SK-N-SH (cell line): ENCODE data around the gene HOXB5. TPM values are rescaled to one million over a fixed set of nuclear protein-coding genes. Genes with fewer than 3 reads are reported as not detected.

Experiments used
- CTCF ChIA-PET: fragments of 300-600, 350-600 bp; formaldehyde crosslinking; extraction: SDS; loops from one replicate; lab custom pipeline; 2021; lab: Yijun Ruan, JAX
- POLR2A ChIA-PET: fragments of 350-600 bp; sonication (Branson Sonifier 250); formaldehyde crosslinking; extraction: SDS; loops from one replicate; lab custom pipeline; 2020; ENCODE audit warnings: antibody characterized with exemption, inconsistent platforms; lab: Yijun Ruan, JAX
- DNase-seq: peaks from one replicate; pipeline ENCODE4 v3.0.0; 2012
- H2AFZ ChIP-seq: fragments of 200-600 bp; sonication (generic); 2 replicates; pipeline ENCODE4 v1.8.1; 2016; ENCODE audit warnings: antibody characterized with exemption, mild to moderate bottlenecking, low read depth
- H3F3A ChIP-seq: fragments of 200-600 bp; sonication (generic); replicated peaks from 2 replicates; pipeline ENCODE3; 2016; ENCODE audit warnings: antibody characterized with exemption, mild to moderate bottlenecking; ENCODE audit not compliant: insufficient read depth
- H3K27ac ChIP-seq, 2 experiments: fragments of 200-500 bp in 1 of 2; fragments of 200-600 bp in 1 of 2; sonication (Bioruptor generic) in 1 of 2; sonication (generic), shearing (Covaris generic) in 1 of 2; 2 replicates each; pipeline versions ENCODE4 v1.5.1 to v1.6.1; 2014 to 2016; ENCODE audit warnings: low read depth in 2 of 2, inconsistent platforms in 1 of 2, low read length in 1 of 2, mild to moderate bottlenecking in 1 of 2, mixed read lengths in 1 of 2
- H3K27me3 ChIP-seq: fragments of 200-600 bp; sonication (generic), shearing (Covaris generic); 2 replicates; pipeline ENCODE4 v1.6.1; 2016; ENCODE audit warnings: mixed run types; ENCODE audit not compliant: insufficient read depth
- H3K36me3 ChIP-seq, 2 experiments: fragments of 200-500 bp in 1 of 2; fragments of 200-600 bp in 1 of 2; sonication (Bioruptor generic) in 1 of 2; sonication (generic) in 1 of 2; replicated peaks in 1 of 2; 2 replicates each; pipeline versions ENCODE3 to v1.5.1; 2014 to 2016; ENCODE audit warnings: low read length in 1 of 2, mild to moderate bottlenecking in 1 of 2; ENCODE audit not compliant: insufficient read depth in 2 of 2, control insufficient read depth in 1 of 2
- H3K4me1 ChIP-seq, 2 experiments: fragments of 200-500 bp in 1 of 2; fragments of 200-600 bp in 1 of 2; sonication (Bioruptor generic) in 1 of 2; sonication (generic), shearing (Covaris generic) in 1 of 2; 2 replicates each; pipeline versions ENCODE4 v1.5.1 to v1.6.1; 2014 to 2016; ENCODE audit warnings: low read depth in 1 of 2, low read length in 1 of 2, mixed run types in 1 of 2; ENCODE audit not compliant: insufficient read depth in 2 of 2, control insufficient read depth in 1 of 2
- H3K4me2 ChIP-seq: fragments of 200-600 bp; sonication (generic), shearing (Covaris generic); 2 replicates; pipeline ENCODE4 v1.6.1; 2017; ENCODE audit warnings: mixed run types
- H3K4me3 ChIP-seq, 2 experiments: fragments of 200-500 bp in 1 of 2; fragments of 200-600 bp in 1 of 2; sonication (Bioruptor generic) in 1 of 2; sonication (generic), shearing (Covaris generic) in 1 of 2; 2 replicates each; pipeline versions ENCODE4 v1.5.1 to v1.8.1; 2014 to 2016; ENCODE audit warnings: low read depth in 2 of 2, inconsistent platforms in 1 of 2, low read length in 1 of 2, mild to moderate bottlenecking in 1 of 2, mixed read lengths in 1 of 2, moderate library complexity in 1 of 2
- H3K79me2 ChIP-seq: fragments of 200-600 bp; sonication (generic); 2 replicates; pipeline ENCODE4 v1.8.1; 2017; ENCODE audit warnings: mild to moderate bottlenecking; ENCODE audit not compliant: insufficient read depth
- H3K9ac ChIP-seq: fragments of 200-600 bp; sonication (generic); 2 replicates; pipeline ENCODE4 v1.6.1; 2017; ENCODE audit warnings: mixed run types
- H3K9me2 ChIP-seq: fragments of 200-600 bp; sonication (generic); 2 replicates; pipeline ENCODE4 v1.6.1; 2017; ENCODE audit warnings: mixed run types
- H3K9me3 ChIP-seq: fragments of 200-600 bp; sonication (generic); 2 replicates; pipeline ENCODE4 v1.6.1; 2017; ENCODE audit warnings: mixed run types, mild to moderate bottlenecking, moderate library complexity
- H4K20me1 ChIP-seq: fragments of 200-600 bp; sonication (generic); 2 replicates; pipeline ENCODE4 v1.6.1; 2017; ENCODE audit warnings: mild to moderate bottlenecking, mixed run types; ENCODE audit not compliant: insufficient read depth
- EZH2phosphoT487 ChIP-seq: fragments of 200-600 bp; sonication (generic); IDR thresholded peaks from 2 replicates; pipeline ENCODE4 v1.6.1; 2017; ENCODE audit warnings: low read depth, mixed run types, mild to moderate bottlenecking, antibody characterized with exemption, moderate library complexity, borderline replicate concordance
- FOSL2 ChIP-seq: IDR thresholded peaks from 2 replicates; pipeline ENCODE4 v1.4.0; 2012; ENCODE audit warnings: low read depth, mild to moderate bottlenecking, moderate library complexity, borderline replicate concordance
- FOXM1 ChIP-seq: IDR thresholded peaks from 2 replicates; pipeline ENCODE4 v1.4.0; 2012; ENCODE audit warnings: low read depth, mild to moderate bottlenecking
- MXI1 ChIP-seq: IDR thresholded peaks from 2 replicates; pipeline ENCODE4 v1.6.1; 2012; ENCODE audit warnings: mild to moderate bottlenecking, low read depth, low read length, improper control_type of control experiment
- RCOR1 ChIP-seq: fragments of 150-350 bp; IDR thresholded peaks from 2 replicates; pipeline ENCODE4 v1.6.1; 2017; ENCODE audit warnings: antibody characterized with exemption, low read length
- WGBS: methylation state at CpG from one replicate; pipeline ENCODE4 v1.1.6; 2017; ENCODE audit warnings: low lambda C conversion rate; 5-methylcytosine and 5-hydroxymethylcytosine counted together
- polyA plus RNA-seq, 3 experiments: library from polyadenylated mRNA; depleted of rRNA; stranded (reverse); fragments of >200 nt; gene quantifications; 2 replicates each; pipeline ENCODE4 v1.2.3, GENCODE V29; 2012

The HOXB5 gene
- polyA plus RNA-seq, 1 of the 3 experiments (the other 2 are of a cell fraction), result not detected

DNA sequence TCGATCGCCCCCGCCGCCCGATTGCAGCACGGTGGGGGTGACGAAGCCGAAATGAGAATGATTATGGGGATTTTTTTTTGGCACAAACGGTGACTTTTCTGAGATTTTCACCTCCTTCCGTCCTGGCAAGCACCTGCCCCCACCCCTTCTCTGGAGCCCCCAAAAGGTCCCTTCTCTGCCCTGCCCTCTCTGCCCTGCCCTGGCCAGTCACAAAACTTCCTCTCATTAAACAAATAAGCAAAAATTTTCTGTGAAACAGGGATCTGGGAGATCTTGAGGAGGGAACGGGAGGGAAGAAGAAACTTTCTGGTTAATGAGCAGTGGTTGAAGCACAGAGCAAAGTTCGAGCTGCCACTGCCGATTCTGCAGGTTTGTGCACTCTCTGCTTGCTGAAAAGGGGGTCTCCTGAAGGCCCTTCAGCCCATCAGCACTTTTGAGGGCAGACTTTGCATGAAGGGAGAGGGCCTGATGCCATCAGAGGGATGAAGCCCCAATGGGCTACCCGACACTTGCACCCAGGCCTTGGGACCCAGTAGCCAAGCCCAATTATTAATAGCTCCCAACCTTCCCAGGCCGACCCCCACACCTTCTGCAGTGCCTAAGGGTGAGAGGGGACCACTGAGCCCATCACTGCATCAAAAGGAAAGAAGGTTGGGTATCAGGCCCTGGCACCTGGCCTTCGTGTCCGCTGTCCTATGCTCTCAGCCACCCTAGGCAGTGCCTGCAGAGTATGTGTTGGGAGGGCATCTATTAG is 22.6 kb upstream of the HOXB5 start:
- Histone ChIP-seq H3K27me3 (peaks cover 99% of the 10 kb centered on the region), H2AFZ (no peak overlapping the region)
- DNase-seq, result no peak
- POLR2A ChIA-PET, result no interaction called here
- TF ChIP-seq FOSL2, result no peak
- no peak for TF ChIP-seq MXI1
- peak; percentile 49; the same call in 1 of the 2 replicates for TF ChIP-seq EZH2phosphoT487
- TF ChIP-seq, all 33 proteins: peak for 1
- Histone ChIP-seq H3K4me2 (no peak overlapping the region), H3K27ac (no peak overlapping the region), H3F3A (no peaks in the 10 kb centered on the region), H3K9me3 (no peaks in the 10 kb centered on the region), H3K9me2 (no peaks in the 10 kb centered on the region), H3K9ac (no peak overlapping the region), H3K4me1 (no peaks in the 10 kb centered on the region), H3K36me3 (no peaks in the 10 kb centered on the region), H3K4me3 (no peak overlapping the region), H4K20me1 (peaks cover 29% of the 10 kb centered on the region), H3K79me2 (no peaks in the 10 kb centered on the region)
- CTCF ChIA-PET, result interaction anchor here (0.7 to 4.2 kb wide), 9 partner anchors 10 to 591 kb away, joined by 3 to 33 read pairs (median 4); partner anchors contain the start of genes HOXB5 and HOXB9
- 20% methylated on average over 17 of the region's 17 CpGs for WGBS

DNA sequence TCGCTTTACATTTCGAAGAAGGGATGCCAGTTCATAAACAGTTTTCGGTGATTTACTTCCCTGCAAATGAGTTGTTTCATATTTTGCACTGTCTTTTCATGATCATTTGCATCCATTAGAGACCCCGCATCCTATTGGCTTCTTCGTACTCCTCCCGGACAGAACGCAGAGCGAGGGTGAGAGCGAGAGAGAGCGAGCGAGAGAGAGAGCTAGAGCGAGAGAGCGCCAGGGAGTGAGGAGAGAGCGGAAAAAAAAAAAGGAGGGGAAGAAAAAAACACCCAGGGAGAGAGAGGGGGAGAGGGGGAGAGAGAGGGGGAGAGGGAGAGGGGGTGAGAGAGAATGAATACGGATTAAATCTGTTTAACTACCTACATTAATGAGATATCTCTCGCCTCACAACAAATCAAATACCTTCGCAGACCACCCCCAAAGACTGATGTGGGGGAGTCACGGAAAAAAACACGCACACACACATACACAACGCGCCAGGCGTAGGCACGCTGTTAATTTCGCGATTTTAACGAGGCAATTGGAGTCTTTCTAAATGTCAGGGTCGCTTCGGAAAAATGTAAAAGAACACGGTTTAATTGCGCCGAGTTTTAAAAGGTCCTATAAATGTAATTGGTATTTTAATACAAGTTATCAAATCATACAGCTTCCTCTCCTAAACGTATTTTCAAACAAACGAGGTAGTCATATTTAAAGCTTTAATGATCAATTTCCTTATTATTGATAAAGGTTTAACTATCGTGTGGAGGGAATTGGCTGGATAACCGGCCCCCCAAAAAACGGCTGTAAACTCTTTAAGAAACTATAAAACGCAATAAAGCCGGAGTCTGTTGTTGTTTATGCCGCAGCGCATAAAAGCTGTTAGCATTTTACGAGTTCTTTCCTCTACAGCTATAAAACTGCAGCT is 21.7 kb upstream of the HOXB5 start, which contains the start of gene HOXB8:
HOXB8 (minus strand) TSS at position 246 of the 916 bp plus-strand sequence. CDS start 588 bp downstream, outside the sequence.
- ChIA-PET CTCF (interaction anchor here (0.6 to 4.2 kb wide), 13 partner anchors 11 to 590 kb away, joined by 3 to 33 read pairs (median 4); partner anchors contain the start of genes HOXB5 and HOXB9), POLR2A (no interaction called here)
- Histone ChIP-seq H3K4me1 (no peaks in the 10 kb centered on the region; a peak in 1 of 4 replicates), H3K79me2 (no peaks in the 10 kb centered on the region), H3K9me2 (no peaks in the 10 kb centered on the region), H4K20me1 (peaks cover 29% of the 10 kb centered on the region)
- WGBS, result 11% methylated on average over 41 of the region's 41 CpGs
- TF ChIP-seq EZH2phosphoT487 (peak; percentile 82), FOXM1 (no peak), RCOR1 (no peak)
- TF ChIP-seq, all 33 proteins: peak for 1
- H3K4me3 ChIP-seq, result no peak within 1 kb of the TSS
- H3K9ac ChIP-seq, result no peak within 1 kb of the TSS
- no peak within 1 kb of the TSS for H3K4me2 ChIP-seq
- H3K27me3 ChIP-seq, result peaks cover 99% of the 10 kb centered on the region
- H3K27ac ChIP-seq, result no peak within 1 kb of the TSS
- no peak within 1 kb of the TSS for H2AFZ ChIP-seq
- DNase-seq, result no peak
- no peaks in the 10 kb centered on the region for H3F3A ChIP-seq
- no peaks in the 10 kb centered on the region for H3K9me3 ChIP-seq
- no peaks in the 10 kb centered on the region for H3K36me3 ChIP-seq
